IPS-NIHi7 (cell line): ENCODE data around the gene SEMA7A.

Experiments
- DNase-seq: peaks from one replicate; pipeline ENCODE4 v3.0.0; 2012; ENCODE audit warnings: mixed read lengths; ENCODE audit errors: extremely low spot score

The SEMA7A gene

GRCh38 chr15:74451861-74452835 is 18.4 kb upstream of the SEMA7A start:
- no peak for DNase-seq

- DNase-seq: no peak
Observed at GRCh38 chr15:74451322-74451721, 17.6 kb upstream of the SEMA7A start.

GRCh38 chr15:74449643-74450205 is 16.0 kb upstream of the SEMA7A start:
- DNase-seq: no peak

GRCh38 chr15:74449095-74449494 is 15.3 kb upstream of the SEMA7A start:
- DNase-seq: no peak

- DNase-seq: no peak
Observed at GRCh38 chr15:74445816-74446763, 12.3 kb upstream of the SEMA7A start.

- no peak for DNase-seq
Observed at GRCh38 chr15:74444106-74445062, 10.6 kb upstream of the SEMA7A start.

- no peak for DNase-seq
Observed at GRCh38 chr15:74443100-74443909, 9.5 kb upstream of the SEMA7A start.

GRCh38 chr15:74442604-74443003 is 8.8 kb upstream of the SEMA7A start:
- DNase-seq: no peak

GRCh38 chr15:74442063-74442462 is 8.3 kb upstream of the SEMA7A start:
- no peak for DNase-seq

- DNase-seq: no peak
Observed at GRCh38 chr15:74441248-74441941, 7.6 kb upstream of the SEMA7A start.

GRCh38 chr15:74438721-74439316 is 5.1 kb upstream of the SEMA7A start:
- peak; percentile 88 for DNase-seq

- DNase-seq: no peak
Observed at GRCh38 chr15:74438206-74438605, 4.4 kb upstream of the SEMA7A start.

- DNase-seq: no peak
Observed at GRCh38 chr15:74434263-74435136, 742 bp upstream of the SEMA7A start.

- peak; percentile 53 for DNase-seq
Observed at GRCh38 chr15:74432968-74433591, 678 bp downstream of the SEMA7A start.

GRCh38 chr15:74432271-74432967 is 1.3 kb downstream of the SEMA7A start:
- DNase-seq: no peak

GRCh38 chr15:74431645-74432044 is 2.1 kb downstream of the SEMA7A start:
- no peak for DNase-seq

- DNase-seq: no peak
Observed at GRCh38 chr15:74431116-74431515, 2.6 kb downstream of the SEMA7A start.
